DND-41 (cell line): ENCODE measurements around the gene WDR41.
"Not testable (repeated sequence)": the region's sequence is repeated elsewhere in the genome, so short reads cannot be mapped to it uniquely, and the experiment has no call there.

Experiments used
- ATAC-seq: fragments of 200-7000 bp; cut with Tn5 transposase; 3 replicates; pipeline ENCODE4 v1.9.1; 2021; ENCODE audit warnings: low read depth; ENCODE audit not compliant: insufficient read depth
- DNase-seq: peaks from one replicate; pipeline ENCODE4 v3.0.0-alpha.2; 2020
- H2AFZ ChIP-seq: 2 replicates; pipeline ENCODE4 v1.6.0; 2012; ENCODE audit warnings: low read depth, low read length
- H3K27ac ChIP-seq: 2 replicates; pipeline ENCODE4 v1.5.1; 2012; ENCODE audit warnings: low read length, inconsistent platforms
- H3K27me3 ChIP-seq: fragments of 200-600 bp; sonication (generic); 2 replicates; pipeline ENCODE4 v1.6.0; 2012; ENCODE audit warnings: low read length, mild to moderate bottlenecking, inconsistent platforms; ENCODE audit not compliant: insufficient read depth, poor library complexity
- H3K36me3 ChIP-seq: 2 replicates; pipeline ENCODE4 v1.5.1; 2012; ENCODE audit warnings: low read length, inconsistent platforms; ENCODE audit not compliant: insufficient read depth
- H3K4me1 ChIP-seq: 2 replicates; pipeline ENCODE4 v1.5.1; 2012; ENCODE audit warnings: mild to moderate bottlenecking, low read length; ENCODE audit not compliant: insufficient read depth
- H3K4me2 ChIP-seq: 2 replicates; pipeline ENCODE4 v1.6.0; 2012; ENCODE audit warnings: mild to moderate bottlenecking, moderate library complexity, low read length, inconsistent platforms; ENCODE audit not compliant: insufficient read depth
- H3K4me3 ChIP-seq, 2 experiments: fragments of 200-600 bp in 1 of 2; shearing (Covaris generic) in 1 of 2; 2 replicates each; pipeline ENCODE4 v1.5.1; 2012 to 2016; ENCODE audit warnings: inconsistent platforms in 2 of 2, low read length in 2 of 2, mild to moderate bottlenecking in 2 of 2, low read depth in 1 of 2, moderate library complexity in 1 of 2
- H3K79me2 ChIP-seq: 2 replicates; pipeline ENCODE4 v1.6.0; 2012; ENCODE audit warnings: low read length, inconsistent platforms; ENCODE audit not compliant: insufficient read depth
- H3K9ac ChIP-seq: 2 replicates; pipeline ENCODE4 v1.6.0; 2012; ENCODE audit warnings: low read depth, mild to moderate bottlenecking, inconsistent platforms, low read length, moderate library complexity
- H3K9me3 ChIP-seq: 2 replicates; pipeline ENCODE4 v1.5.1; 2012; ENCODE audit warnings: low read length, moderate library complexity, mild to moderate bottlenecking, inconsistent platforms; ENCODE audit not compliant: insufficient read depth, severe bottlenecking
- H4K20me1 ChIP-seq: 2 replicates; pipeline ENCODE4 v1.6.0; 2012; ENCODE audit warnings: low read length; ENCODE audit not compliant: insufficient read depth
- CTCF ChIP-seq: IDR thresholded peaks from 2 replicates; pipeline ENCODE4 v1.5.1; 2012; ENCODE audit warnings: borderline replicate concordance, low read length, moderate library complexity, mild to moderate bottlenecking; ENCODE audit not compliant: poor library complexity, severe bottlenecking; ENCODE audit errors: extremely low read depth
- EZH2 ChIP-seq: IDR thresholded peaks from 3 replicates; pipeline ENCODE4 v1.6.1; 2012; ENCODE audit warnings: borderline replicate concordance, low read depth, mild to moderate bottlenecking, moderate library complexity, low read length, inconsistent platforms; ENCODE audit not compliant: severe bottlenecking

WDR41 gene

GRCh38 chr5:77514457-77514856 lies 22.3 kb upstream of the WDR41 start:
- no peaks in the 10 kb centered on the region for H3K79me2 ChIP-seq
- H2AFZ ChIP-seq: no peak overlapping the region
- no peaks in the 10 kb centered on the region for H3K4me1 ChIP-seq
- no peak overlapping the region for H3K4me3 ChIP-seq
- H3K36me3 ChIP-seq: no peaks in the 10 kb centered on the region
- H3K9ac ChIP-seq: no peak overlapping the region
- H3K27ac ChIP-seq: no peak overlapping the region
- peaks cover 8% of the 10 kb centered on the region for H3K27me3 ChIP-seq
- TF ChIP-seq EZH2 (no peak), CTCF (no peak)
- H4K20me1 ChIP-seq: no peaks in the 10 kb centered on the region
- no peak overlapping the region for H3K4me2 ChIP-seq
- no peaks in the 10 kb centered on the region for H3K9me3 ChIP-seq
- DNase-seq: no peak
- ATAC-seq: no peak

- no peaks in the 10 kb centered on the region for H3K9me3 ChIP-seq
- no peaks in the 10 kb centered on the region for H3K4me1 ChIP-seq
- H3K36me3 ChIP-seq: no peaks in the 10 kb centered on the region
- DNase-seq: no peak
- H3K9ac ChIP-seq: no peak overlapping the region
- H4K20me1 ChIP-seq: no peaks in the 10 kb centered on the region
- H3K79me2 ChIP-seq: no peaks in the 10 kb centered on the region
- H3K27ac ChIP-seq: no peak overlapping the region
- peaks cover 8% of the 10 kb centered on the region for H3K27me3 ChIP-seq
- TF ChIP-seq CTCF (no peak), EZH2 (no peak)
- H3K4me3 ChIP-seq: no peak overlapping the region
- ATAC-seq: no peak
- no peak overlapping the region for H2AFZ ChIP-seq
- no peak overlapping the region for H3K4me2 ChIP-seq
Measured at GRCh38 chr5:77513321-77513720, 21.2 kb upstream of the WDR41 start.

GRCh38 chr5:77501132-77501531 lies 9.0 kb upstream of the WDR41 start:
- not testable (repeated sequence) for H2AFZ ChIP-seq, H3K4me1 ChIP-seq, H3K9ac ChIP-seq, ATAC-seq, H3K4me2 ChIP-seq, H3K4me3 ChIP-seq, H3K27ac ChIP-seq, H4K20me1 ChIP-seq, H3K36me3 ChIP-seq, H3K27me3 ChIP-seq, DNase-seq, H3K9me3 ChIP-seq, H3K79me2 ChIP-seq

- ATAC-seq (no peak), DNase-seq (no peak)
- Histone ChIP-seq H3K79me2 (no peaks in the 10 kb centered on the region), H4K20me1 (no peaks in the 10 kb centered on the region), H3K27ac (no peak overlapping the region), H2AFZ (no peak overlapping the region), H3K4me3 (no peak overlapping the region), H3K4me1 (no peaks in the 10 kb centered on the region), H3K27me3 (no peaks in the 10 kb centered on the region), H3K36me3 (no peaks in the 10 kb centered on the region), H3K4me2 (no peak overlapping the region), H3K9ac (no peak overlapping the region), H3K9me3 (peaks cover 4% of the 10 kb centered on the region)
- no peak for TF ChIP-seq EZH2
- no peak for TF ChIP-seq CTCF
Measured at GRCh38 chr5:77499973-77500372, 7.9 kb upstream of the WDR41 start.
